Activated CD8-positive, alpha-beta memory T cell treated with anti-CD3 and anti-CD28 coated beads, Interleukin-2, amount 50 U/mL, for 48 hours (primary cell): ENCODE measurements around the gene LYSET.
"Not testable (repeated sequence)": the region's sequence is repeated elsewhere in the genome, so short reads cannot be mapped to it uniquely, and the experiment has no call there.

Source experiments
- DNase-seq: peaks from one replicate; pipeline ENCODE4 v3.0.0-alpha.2; 2020

The LYSET gene

DNA sequence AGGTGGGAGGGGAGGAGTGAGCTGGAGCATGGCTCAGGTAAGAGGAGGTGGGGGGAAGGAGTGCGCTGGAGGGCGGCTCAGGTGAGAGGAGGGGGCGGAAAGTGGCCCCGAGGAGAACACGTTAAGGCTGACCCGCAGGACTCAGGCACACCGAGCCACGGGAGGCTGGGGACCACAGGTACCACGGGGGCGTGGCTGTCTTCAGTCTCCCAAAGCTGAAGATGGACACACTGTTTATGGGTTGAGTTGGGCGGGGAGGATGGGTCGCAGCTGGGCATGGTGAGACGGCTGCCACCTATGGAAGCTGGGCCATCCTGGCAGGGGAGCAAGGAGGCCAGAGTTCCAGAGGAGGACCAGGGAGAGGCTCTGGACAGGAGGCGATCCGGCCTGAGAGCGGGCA, 45.4 kb downstream of the LYSET start:
- no peak for DNase-seq

DNA sequence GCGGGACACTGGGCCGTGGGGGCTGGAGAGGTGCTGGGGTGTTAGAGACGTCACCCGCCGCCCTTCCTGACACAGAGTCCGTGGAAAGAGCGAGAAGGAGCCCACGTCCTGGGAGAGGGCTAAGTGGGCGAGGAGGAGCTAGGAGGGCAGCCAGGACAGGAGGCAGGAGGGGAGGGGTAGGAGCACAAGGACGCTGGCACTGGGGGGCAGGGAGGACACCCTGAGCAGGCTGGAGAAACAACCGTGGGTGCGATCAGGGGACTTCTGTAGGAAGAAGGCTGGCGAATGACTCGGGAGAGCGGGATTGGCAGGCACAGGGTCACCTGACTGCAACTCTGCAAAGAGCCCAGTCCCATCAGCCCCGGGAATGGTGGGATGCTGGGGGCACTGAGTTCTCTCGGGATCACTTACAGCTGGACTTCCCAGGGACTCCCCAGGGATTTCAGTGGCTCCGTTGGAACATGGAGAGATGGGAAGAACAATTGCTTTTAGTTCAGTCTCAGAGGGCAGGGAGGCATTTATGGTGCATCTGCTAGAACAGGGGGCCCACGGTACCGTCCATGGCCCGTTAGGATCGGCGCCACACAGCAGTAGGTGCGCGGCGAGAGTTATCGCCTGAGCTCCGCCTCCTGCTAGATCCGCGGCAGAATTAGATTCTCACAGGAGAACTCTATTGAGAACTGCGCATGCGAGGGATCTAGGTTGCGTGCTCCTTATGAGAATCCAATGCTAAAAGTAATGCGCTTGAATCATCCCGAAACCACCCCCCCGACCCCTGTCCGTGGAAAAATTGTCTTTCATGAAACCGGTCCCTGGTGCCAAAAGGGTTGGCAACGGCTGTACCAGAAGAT, 46.2 kb downstream of the LYSET start:
- no peak for DNase-seq

DNA sequence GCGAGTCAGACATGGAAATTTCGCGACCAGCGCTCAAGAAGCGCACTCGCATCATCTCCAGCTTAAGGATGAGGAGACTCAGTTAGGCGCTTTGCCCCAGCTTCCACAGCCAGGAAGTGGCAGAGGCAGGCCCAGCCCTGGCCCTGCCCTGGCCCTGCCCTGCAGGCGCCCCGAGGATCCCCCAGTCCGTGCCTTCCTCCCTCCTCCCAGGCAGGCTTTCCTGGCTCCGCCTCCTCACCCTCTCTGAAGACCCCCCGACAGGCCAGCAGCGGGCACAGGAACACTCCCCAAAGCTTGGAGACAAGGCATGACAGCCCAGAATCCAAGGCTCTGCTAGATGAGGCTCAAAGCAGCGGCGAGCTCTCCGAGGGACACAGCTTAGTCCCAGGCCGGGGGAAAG, 47.0 kb downstream of the LYSET start:
- DNase-seq: no peak

- DNase-seq: not testable (repeated sequence)
Observed at GRCh38 chr14:93233078-93233477, 48.0 kb downstream of the LYSET start.

GRCh38 chr14:93234798-93235197, 49.7 kb downstream of the LYSET start:
- no peak for DNase-seq
